Stomach smooth muscle (tissue), 2 donors: ENCODE results near the gene AVL9.
"Not testable (repeated sequence)": the region's sequence is repeated elsewhere in the genome, so short reads cannot be mapped to it uniquely, and the experiment has no call there.

Experiments used
- H3K27ac ChIP-seq: one replicate; pipeline ENCODE4 v1.7.0; 2013; ENCODE audit warnings: mild to moderate bottlenecking, low read length, inconsistent platforms
- H3K27me3 ChIP-seq, 2 donors: one replicate each; pipeline ENCODE4 v1.7.0; 2013; ENCODE audit warnings: low read length in 2 of 2; ENCODE audit not compliant: insufficient read depth in 2 of 2, control insufficient read depth in 1 of 2
- H3K36me3 ChIP-seq, 2 donors: one replicate each; pipeline ENCODE4 v1.7.0; 2013; ENCODE audit warnings: low read length in 2 of 2; ENCODE audit not compliant: control insufficient read depth in 2 of 2, insufficient read depth in 2 of 2
- H3K4me1 ChIP-seq: one replicate; pipeline ENCODE4 v1.7.0; 2013; ENCODE audit warnings: low read length; ENCODE audit not compliant: control insufficient read depth, insufficient read depth
- H3K4me3 ChIP-seq, 2 donors: one replicate each; pipeline ENCODE4 v1.7.0; 2013; ENCODE audit warnings: low read length in 2 of 2
- H3K9ac ChIP-seq, 2 donors: one replicate each; pipeline ENCODE4 v1.7.0; 2013; ENCODE audit warnings: low read length in 2 of 2, mild to moderate bottlenecking in 1 of 2
- H3K9me3 ChIP-seq, 2 donors: one replicate each; pipeline ENCODE4 v1.7.0; 2013; ENCODE audit warnings: low read length in 2 of 2; ENCODE audit not compliant: control insufficient read depth in 2 of 2
- donor health status: healthy.
- donor health status: Pancreatic carcinoma.

The AVL9 gene

DNA sequence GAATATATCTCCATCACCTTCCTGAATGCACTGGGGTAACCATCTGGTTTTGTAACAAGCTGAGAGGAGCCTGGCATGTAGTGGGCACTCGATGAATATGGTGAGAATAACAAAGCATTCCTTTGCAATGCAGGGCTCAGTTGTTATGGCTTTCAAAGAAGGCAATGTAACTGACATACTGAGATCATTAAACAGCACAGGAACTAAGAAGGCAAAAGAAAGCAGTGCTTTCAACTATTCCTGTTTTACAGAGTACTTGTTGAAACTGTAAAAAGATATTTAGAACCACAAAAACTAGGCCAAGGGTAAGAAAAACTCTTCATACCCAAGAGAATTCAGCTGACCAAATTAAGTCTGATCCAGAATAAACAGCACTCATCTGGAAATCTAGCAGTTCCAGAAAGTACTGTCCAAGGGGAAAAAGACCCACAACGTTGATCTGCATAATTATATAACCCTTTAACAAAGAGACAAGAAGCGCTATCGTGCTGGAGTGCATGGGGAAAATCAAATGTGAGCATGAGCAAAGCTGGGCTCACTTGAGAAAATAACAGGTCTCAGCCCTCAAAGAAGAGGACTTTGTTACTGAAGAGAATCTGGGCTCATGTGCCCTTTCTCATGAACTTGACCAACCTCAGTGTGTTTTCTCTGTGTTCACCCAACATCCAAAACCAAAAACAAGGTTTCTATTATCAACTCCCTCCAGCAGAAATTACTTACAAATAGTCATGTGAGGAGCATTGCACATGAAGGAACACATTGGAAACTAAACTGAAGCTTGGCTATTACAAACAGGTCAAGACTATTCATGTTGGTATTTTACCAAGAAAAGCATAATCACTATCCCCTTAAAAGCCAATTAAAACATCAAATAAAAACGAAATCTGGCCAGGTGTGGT lies 116.2 kb downstream of the AVL9 start:
- no peak overlapping the region for H3K4me3 ChIP-seq
- H3K9ac ChIP-seq, result no peak overlapping the region
- no peak overlapping the region for H3K27ac ChIP-seq

DNA sequence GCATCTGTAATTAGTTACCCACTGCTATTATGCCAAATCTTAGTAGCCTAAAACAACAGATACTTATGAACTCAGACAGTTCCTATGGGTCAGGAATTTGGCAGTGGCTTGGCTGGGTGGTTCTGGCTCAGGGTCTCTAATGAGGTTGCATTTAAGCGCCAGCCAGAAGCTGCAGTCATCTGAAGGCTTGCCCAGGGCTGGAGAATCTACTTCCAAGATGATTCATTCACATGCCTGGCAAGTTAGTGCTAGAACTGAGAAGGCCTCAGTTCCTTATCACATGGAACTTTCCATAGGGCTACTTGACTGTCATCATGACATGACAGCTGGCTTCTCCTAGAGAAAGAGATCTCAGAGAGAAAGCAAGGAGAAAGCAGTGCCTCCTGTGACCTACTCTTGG lies 121.3 kb downstream of the AVL9 start:
- no peak overlapping the region for H3K9ac ChIP-seq
- H3K9me3 ChIP-seq, result no peaks in the 10 kb centered on the region
- H3K4me1 ChIP-seq, result no peaks in the 10 kb centered on the region
- no peaks in the 10 kb centered on the region for H3K36me3 ChIP-seq
- no peak overlapping the region for H3K27ac ChIP-seq
- H3K4me3 ChIP-seq, result no peak overlapping the region
- no peaks in the 10 kb centered on the region for H3K27me3 ChIP-seq

More for the DNA sequence above, 116.2 kb downstream of the AVL9 start:
- Histone ChIP-seq H3K4me1 (no peaks in the 10 kb centered on the region), H3K27me3 (no peaks in the 10 kb centered on the region), H3K36me3 (no peaks in the 10 kb centered on the region), H3K9me3 (no peaks in the 10 kb centered on the region)

DNA sequence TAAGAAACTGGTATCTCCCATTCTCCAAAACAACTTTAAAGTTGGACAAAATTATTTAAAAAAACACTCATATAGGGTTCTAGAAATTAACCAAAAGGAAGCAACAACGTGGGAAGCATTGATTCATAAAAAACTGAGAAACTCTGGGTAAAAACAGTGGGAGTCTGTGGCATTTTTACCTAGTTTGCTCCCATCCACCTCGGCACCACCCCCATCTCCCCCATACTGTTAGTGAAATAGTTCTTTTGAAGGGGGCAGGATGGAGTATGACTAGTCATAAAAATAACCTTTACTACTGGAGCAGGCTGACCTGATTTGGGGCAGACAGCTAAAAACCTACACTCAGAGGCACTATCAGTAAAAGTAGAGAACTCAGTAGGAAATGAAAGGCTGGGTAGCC lies 123.2 kb downstream of the AVL9 start:
- H3K9ac ChIP-seq, result no peak overlapping the region
- H3K27me3 ChIP-seq, result no peaks in the 10 kb centered on the region
- no peak overlapping the region for H3K4me3 ChIP-seq
- no peaks in the 10 kb centered on the region for H3K36me3 ChIP-seq
- H3K4me1 ChIP-seq, result no peaks in the 10 kb centered on the region
- no peaks in the 10 kb centered on the region for H3K9me3 ChIP-seq
- H3K27ac ChIP-seq, result no peak overlapping the region

DNA sequence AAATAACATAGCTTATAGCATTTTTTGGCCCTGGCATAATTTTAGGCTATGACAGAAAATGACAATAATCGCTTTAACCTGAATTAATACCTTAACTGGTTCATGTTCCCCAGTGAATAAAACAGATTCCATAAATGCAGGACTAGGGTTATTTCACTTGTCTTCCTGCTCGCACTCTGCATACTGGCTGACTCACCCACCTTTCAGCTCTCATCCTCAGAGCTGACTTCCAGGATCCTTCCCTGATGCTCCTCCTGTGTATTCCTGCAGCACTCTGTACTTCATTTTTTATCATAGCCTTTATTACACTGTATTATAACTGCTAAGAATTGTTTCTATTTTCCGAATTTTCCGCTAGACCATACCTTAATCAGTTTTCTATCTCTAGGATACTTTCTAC lies 123.7 kb downstream of the AVL9 start:
- H3K9me3 ChIP-seq, result no peaks in the 10 kb centered on the region
- no peak overlapping the region for H3K27ac ChIP-seq
- no peak overlapping the region for H3K4me3 ChIP-seq
- H3K9ac ChIP-seq, result no peak overlapping the region
- no peaks in the 10 kb centered on the region for H3K4me1 ChIP-seq
- no peaks in the 10 kb centered on the region for H3K36me3 ChIP-seq
- H3K27me3 ChIP-seq, result no peaks in the 10 kb centered on the region

DNA sequence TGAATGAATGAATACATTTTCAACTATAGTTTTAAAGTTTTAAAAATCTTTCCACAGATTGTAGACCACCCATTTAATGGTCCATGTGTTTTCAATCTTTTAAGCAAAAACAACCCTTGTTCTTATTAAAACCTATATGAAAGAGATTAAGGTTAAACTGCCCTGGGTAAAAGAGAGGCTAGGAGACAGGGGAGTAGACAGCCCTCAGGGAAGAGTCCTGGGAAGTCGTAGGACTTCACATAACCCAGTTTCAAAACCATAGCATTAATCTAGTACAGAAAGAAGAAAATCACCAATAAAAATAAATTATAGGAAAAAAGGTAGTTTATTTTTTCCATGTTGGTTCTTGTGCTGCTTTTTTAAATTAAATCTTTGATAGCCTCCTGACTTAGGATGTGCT lies 124.1 kb downstream of the AVL9 start:
- H3K27me3 ChIP-seq, H3K4me1 ChIP-seq, H3K9ac ChIP-seq, H3K4me3 ChIP-seq, H3K36me3 ChIP-seq, H3K9me3 ChIP-seq, H3K27ac ChIP-seq: not testable (repeated sequence)

DNA sequence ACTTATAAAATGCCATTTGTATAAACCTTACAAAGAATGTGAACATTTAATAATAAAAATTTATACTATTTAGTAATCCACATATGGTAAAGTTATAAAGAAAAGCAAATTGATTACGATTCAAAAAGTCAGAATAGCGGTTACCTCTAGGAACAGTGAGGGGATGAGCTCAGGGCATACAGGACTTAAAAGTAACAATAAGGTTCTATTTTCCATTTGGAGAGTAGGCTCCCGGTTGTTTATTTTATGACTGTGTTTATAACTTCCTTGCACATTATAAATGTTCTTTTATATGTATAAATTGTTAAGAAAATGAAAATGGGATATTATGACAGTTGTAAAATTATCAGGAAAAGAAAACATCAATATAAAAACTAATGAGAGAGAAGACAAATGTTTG lies 135.7 kb downstream of the AVL9 start:
- H3K27me3 ChIP-seq, result no peaks in the 10 kb centered on the region
- no peak overlapping the region for H3K27ac ChIP-seq
- H3K36me3 ChIP-seq, result no peaks in the 10 kb centered on the region

DNA sequence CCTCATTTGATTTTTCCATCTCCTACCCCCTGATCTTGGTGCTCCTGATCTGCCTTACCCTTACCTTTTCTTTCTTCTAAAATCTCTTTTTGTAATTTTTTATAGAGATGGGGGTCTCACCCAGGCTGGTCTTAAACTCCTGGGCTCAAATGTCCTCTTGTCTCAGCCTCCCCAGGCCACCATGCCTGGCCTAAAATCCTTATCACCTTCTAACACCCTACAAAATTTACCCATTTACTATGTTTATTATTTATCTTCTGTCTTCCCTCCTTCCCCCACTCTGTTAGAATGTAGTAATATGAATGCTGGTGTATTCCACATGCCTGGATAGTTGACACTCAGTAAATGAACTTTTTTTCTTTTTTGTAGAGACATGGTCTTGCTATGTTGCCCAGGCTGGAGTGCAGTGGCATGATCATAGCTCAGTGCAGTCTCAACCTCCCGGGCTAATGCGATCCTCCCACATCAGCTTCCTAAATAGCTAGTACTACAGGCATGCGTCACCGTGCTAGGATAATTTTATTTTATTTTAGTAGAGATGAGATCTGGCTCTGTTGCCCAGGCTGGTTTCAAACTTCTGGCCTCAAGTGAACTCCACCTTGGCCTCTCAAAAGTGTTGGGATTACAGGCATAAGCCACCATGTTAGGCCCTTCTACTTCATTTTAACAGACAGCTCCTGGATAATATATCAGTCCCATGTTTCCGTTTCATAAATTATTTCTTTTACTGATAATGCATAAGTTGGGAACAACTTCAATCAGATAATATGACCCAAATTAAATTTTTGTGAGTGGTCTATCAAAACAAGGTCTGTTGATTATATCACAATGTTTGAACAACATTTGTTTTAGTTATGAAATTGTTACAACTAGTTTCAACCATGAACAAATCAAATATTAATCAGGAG lies 136.6 kb downstream of the AVL9 start:
- H3K9me3 ChIP-seq, H3K4me1 ChIP-seq, H3K9ac ChIP-seq, H3K4me3 ChIP-seq, H3K27ac ChIP-seq, H3K36me3 ChIP-seq, H3K27me3 ChIP-seq: not testable (repeated sequence)

More for the DNA sequence above, 135.7 kb downstream of the AVL9 start:
- Histone ChIP-seq H3K4me1 (no peaks in the 10 kb centered on the region), H3K9ac (no peak overlapping the region), H3K4me3 (no peak overlapping the region), H3K9me3 (no peaks in the 10 kb centered on the region)

DNA sequence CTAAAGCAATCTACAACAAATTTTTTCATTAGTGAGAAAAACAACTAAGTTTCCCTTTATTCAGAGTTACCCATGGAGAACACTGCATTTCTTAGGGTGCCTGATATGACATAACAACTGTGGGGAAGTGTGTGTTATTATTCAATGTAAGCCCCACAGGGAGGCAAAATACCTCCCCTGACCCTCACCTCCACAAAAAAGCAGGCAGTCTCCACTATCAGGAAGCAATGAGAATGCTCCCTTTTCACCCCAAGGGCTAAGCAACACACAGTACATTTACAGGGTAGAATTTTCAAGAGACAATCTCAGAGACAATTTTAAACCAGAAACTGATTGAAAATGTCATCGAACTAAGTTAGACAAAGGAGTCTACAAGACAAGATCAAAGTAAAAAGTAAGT lies 138.2 kb downstream of the AVL9 start:
- H3K9ac ChIP-seq, H3K27ac ChIP-seq, H3K9me3 ChIP-seq, H3K27me3 ChIP-seq, H3K4me3 ChIP-seq, H3K4me1 ChIP-seq, H3K36me3 ChIP-seq: not testable (repeated sequence)

DNA sequence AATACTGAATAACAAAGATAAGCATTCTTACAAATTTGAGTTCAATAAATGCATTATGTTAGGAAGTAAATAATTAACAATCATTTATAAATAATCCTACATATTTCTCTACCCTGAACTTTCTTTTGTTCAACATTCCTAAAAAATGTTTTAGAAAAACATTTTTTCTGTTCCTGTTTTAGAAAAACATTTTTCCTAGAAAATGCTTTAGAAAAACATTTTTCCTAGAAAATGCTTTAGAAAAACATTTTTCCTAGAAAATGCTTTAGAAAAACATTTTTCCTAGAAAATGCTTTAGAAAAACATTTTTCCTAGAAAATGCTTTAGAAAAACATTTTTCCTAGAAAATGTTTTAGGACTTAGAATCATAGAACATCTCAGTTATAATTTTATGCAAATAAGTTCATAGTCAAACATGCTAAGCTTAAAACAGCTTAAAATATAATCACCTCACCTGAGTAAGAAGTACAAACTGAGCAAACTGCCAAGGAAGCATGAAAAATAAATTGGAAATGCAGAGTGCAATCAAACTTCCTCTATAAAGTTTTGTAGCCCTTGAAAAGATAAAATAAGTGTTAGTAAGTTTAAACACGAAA lies 139.6 kb downstream of the AVL9 start:
- H3K36me3 ChIP-seq, H3K27me3 ChIP-seq, H3K4me1 ChIP-seq, H3K27ac ChIP-seq, H3K4me3 ChIP-seq, H3K9ac ChIP-seq, H3K9me3 ChIP-seq: not testable (repeated sequence)

DNA sequence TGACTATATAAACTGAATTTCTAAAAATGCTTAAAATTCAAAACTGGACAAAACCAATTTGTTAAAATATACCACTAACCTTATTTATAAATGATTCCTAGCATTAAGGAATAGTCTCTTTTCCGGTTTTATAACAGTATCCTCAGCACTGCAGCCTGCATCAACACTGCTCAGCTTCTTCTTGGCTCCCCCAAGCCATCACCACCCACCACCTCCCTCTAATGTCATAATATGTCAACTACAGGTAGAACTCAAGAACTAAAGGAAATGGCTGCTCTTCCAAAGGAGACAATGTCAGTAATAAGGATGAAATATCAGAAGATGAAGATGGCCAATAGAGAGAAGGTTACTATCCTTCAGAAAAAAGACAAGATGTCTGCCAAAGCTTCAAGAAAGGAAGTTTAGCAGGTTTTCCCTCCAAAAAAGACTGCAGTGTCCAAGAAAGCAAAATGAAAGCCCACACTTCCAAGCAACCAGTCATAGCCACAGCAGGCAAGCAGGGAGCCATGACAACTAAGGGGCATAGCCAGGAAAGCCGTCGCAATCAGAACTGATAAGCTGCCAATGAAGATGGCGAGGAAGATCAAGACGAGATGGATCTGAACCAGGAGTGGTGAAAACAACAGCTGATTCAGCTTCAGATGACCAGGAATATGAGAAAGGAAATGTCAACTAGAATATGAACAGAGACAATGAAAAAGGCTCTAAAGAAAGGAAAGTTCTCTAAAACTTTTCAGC lies 141.6 kb downstream of the AVL9 start:
- not testable (repeated sequence) for H3K9ac ChIP-seq, H3K27me3 ChIP-seq, H3K9me3 ChIP-seq, H3K27ac ChIP-seq, H3K4me1 ChIP-seq, H3K4me3 ChIP-seq, H3K36me3 ChIP-seq
